PC-9 (cell line): ENCODE results near the gene NGDN. TPM values are rescaled to one million over a fixed set of nuclear protein-coding genes. Genes with fewer than 3 reads are reported as not detected.
A peak's percentile ranks its signal among the peaks of the same experiment; 100 is the strongest.
"Not testable (repeated sequence)": the region's sequence is repeated elsewhere in the genome, so short reads cannot be mapped to it uniquely, and the experiment has no call there.

Source experiments
- BruUV-seq: library from RNA; stranded (reverse); fragments of 400-500 nt; replicated peaks from 2 replicates; lab custom pipeline; 2021; lab: Mats Ljungman, UMichigan
- CTCF ChIA-PET: fragments of 300-600 bp; sonication (Branson Sonifier 250); formaldehyde crosslinking; loops from one replicate; lab custom pipeline; 2022; ENCODE audit warnings: antibody characterized with exemption; lab: Charles Lee
- POLR2A ChIA-PET: fragments of 300-600 bp; sonication (Branson Sonifier 250); formaldehyde crosslinking; loops from one replicate; lab custom pipeline; 2022; ENCODE audit warnings: antibody characterized with exemption; ENCODE audit not compliant: unreplicated experiment; lab: Charles Lee
- DNase-seq, 2 experiments: peaks; one replicate each; pipeline versions ENCODE4 v3.0.0 to v3.0.0-alpha.2; 2015 to 2022; ENCODE audit warnings: mixed read lengths in 1 of 2
- H2AFZ ChIP-seq: fragments of 200-600 bp; sonication (generic); 2 replicates; pipeline ENCODE4 v1.8.1; 2017; ENCODE audit warnings: antibody characterized with exemption
- H3F3A ChIP-seq: fragments of 200-600 bp; sonication (generic); 2 replicates; pipeline ENCODE4 v1.8.1; 2017; ENCODE audit warnings: antibody characterized with exemption, mild to moderate bottlenecking, low read depth; ENCODE audit not compliant: insufficient read depth
- H3K27ac ChIP-seq: fragments of 200-600 bp; sonication (generic); 2 replicates; pipeline ENCODE4 v1.6.1; 2016; ENCODE audit warnings: mixed run types
- H3K27me3 ChIP-seq: fragments of 200-600 bp; sonication (generic); 2 replicates; pipeline ENCODE4 v1.6.1; 2016; ENCODE audit warnings: low read depth, mixed run types; ENCODE audit not compliant: insufficient read depth
- H3K36me3 ChIP-seq: fragments of 200-600 bp; sonication (generic); 2 replicates; pipeline ENCODE4 v1.6.1; 2016; ENCODE audit warnings: low read depth, mixed run types
- H3K4me1 ChIP-seq: fragments of 200-600 bp; sonication (generic); replicated peaks from 2 replicates; pipeline ENCODE4 v1.6.1; 2016; ENCODE audit warnings: mixed run types; ENCODE audit not compliant: insufficient read depth
- H3K4me2 ChIP-seq: fragments of 200-600 bp; sonication (generic); 2 replicates; pipeline ENCODE4 v1.6.1; 2017; ENCODE audit warnings: mixed run types
- H3K4me3 ChIP-seq: fragments of 200-600 bp; sonication (generic); 2 replicates; pipeline ENCODE4 v1.6.1; 2016; ENCODE audit warnings: mixed run types
- H3K79me2 ChIP-seq: fragments of 200-600 bp; sonication (generic); 2 replicates; pipeline ENCODE4 v1.6.1; 2017; ENCODE audit warnings: low read depth, mixed run types
- H3K9me2 ChIP-seq: fragments of 200-600 bp; sonication (generic); 2 replicates; pipeline ENCODE4 v1.8.1; 2017; ENCODE audit warnings: mild to moderate bottlenecking; ENCODE audit not compliant: insufficient read depth
- H3K9me3 ChIP-seq: fragments of 200-600 bp; sonication (generic); 2 replicates; pipeline ENCODE4 v1.8.1; 2016; ENCODE audit warnings: low read depth; ENCODE audit not compliant: insufficient read depth
- H4K20me1 ChIP-seq: fragments of 200-600 bp; sonication (generic); 2 replicates; pipeline ENCODE4 v1.8.1; 2017; ENCODE audit not compliant: insufficient read depth
- CTCF ChIP-seq: fragments of 200-600 bp; sonication (generic); conservative IDR thresholded peaks from 2 replicates; pipeline ENCODE4 v1.6.1; 2017; ENCODE audit warnings: mixed run types, antibody characterized with exemption, mild to moderate bottlenecking, moderate library complexity
- EZH2 ChIP-seq: fragments of 200-600 bp; sonication (generic); IDR thresholded peaks from 2 replicates; pipeline ENCODE4 v1.8.0; 2017; ENCODE audit warnings: antibody characterized with exemption, low read depth
- intact Hi-C: fragments of 100-400 bp; cut with micrococcal nuclease; formaldehyde crosslinking; loops from one replicate; pipeline ENCODE4 v1.10.0; 2022; ENCODE audit not compliant: unreplicated experiment
- total RNA-seq: library from RNA; stranded (reverse); gene quantifications from 2 replicates; pipeline ENCODE4 v1.2.3, GENCODE V29; 2021

NGDN gene
- total RNA-seq, 1 experiment from 2014 or later: 23.1 TPM

- DNase-seq: no peak
- H3K27ac ChIP-seq: no peak overlapping the region
- TF ChIP-seq EZH2 (no peak), CTCF (no peak)
- no peaks in the 10 kb centered on the region for H3K79me2 ChIP-seq
- H3K4me3 ChIP-seq: no peak overlapping the region
- H3K27me3 ChIP-seq: peaks cover 23% of the 10 kb centered on the region
- POLR2A ChIA-PET: no interaction called here
- intact Hi-C loops: loop anchor here (5.0 kb wide), 1 partner anchor 122 kb away; no protein-coding TSS in a partner anchor
- H3F3A ChIP-seq: no peaks in the 10 kb centered on the region
- CTCF ChIA-PET: no interaction called here
- H3K9me3 ChIP-seq: no peaks in the 10 kb centered on the region
- H2AFZ ChIP-seq: no peak overlapping the region
- no TSS peak for BruUV-seq
- no peaks in the 10 kb centered on the region for H3K4me1 ChIP-seq
- H4K20me1 ChIP-seq: no peaks in the 10 kb centered on the region
- no peak overlapping the region for H3K4me2 ChIP-seq
- H3K36me3 ChIP-seq: no peaks in the 10 kb centered on the region
- H3K9me2 ChIP-seq: no peaks in the 10 kb centered on the region
These were observed 15.1 kb upstream of the NGDN start for GRCh38 chr14:23454445-23454856.

DNA sequence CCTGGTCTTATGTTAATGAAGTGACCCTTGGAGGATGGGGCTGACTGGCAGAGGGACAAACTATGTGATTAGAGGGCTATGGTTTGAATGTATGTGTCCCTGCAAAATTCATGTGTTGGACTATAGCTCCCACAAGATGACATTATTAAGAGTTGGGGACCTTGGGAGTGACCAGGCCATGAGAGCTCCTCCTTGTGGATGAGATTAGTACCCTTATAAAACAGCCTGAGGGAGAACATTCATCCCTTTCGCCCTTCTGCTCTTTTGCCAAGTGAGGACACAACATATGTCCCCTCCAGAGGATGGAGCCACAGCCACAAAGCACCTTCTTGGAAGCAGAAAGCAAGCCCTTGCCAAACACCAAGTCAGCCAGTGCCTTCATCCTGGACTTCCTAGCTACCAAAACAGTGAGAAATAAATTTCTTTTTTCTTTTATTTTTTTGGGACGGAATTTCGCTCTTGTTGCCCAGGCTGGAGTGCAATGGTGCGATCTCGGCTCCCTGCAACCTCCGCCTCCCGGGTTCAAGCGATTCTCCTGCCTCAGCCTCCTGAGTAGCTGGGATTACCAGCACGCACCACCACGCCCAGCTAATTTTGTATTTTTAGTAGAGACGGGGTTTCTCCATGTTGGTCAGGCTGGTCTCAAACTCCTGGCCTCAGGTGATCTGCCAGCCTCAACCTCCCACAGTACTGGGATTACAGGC, 12.5 kb upstream of the NGDN start:
- BruUV-seq, H3K27ac ChIP-seq, H3K4me2 ChIP-seq, intact Hi-C loops, H2AFZ ChIP-seq, H3K9me3 ChIP-seq, H3F3A ChIP-seq, H3K4me1 ChIP-seq, H3K79me2 ChIP-seq, H3K36me3 ChIP-seq, H3K4me3 ChIP-seq, DNase-seq, H4K20me1 ChIP-seq, H3K9me2 ChIP-seq: not testable (repeated sequence)
- ChIA-PET POLR2A (interaction anchor here (0.6 kb wide), 1 partner anchor 248 kb away, joined by 3 read pairs; no protein-coding TSS in a partner anchor), CTCF (interaction anchor here (0.7 kb wide), 1 partner anchor 121 kb away, joined by 4 read pairs; no protein-coding TSS in a partner anchor)
- H3K27me3 ChIP-seq: peaks cover 18% of the 10 kb centered on the region
- TF ChIP-seq CTCF: peak; percentile 33; the same call in 1 of the 2 replicates

DNA sequence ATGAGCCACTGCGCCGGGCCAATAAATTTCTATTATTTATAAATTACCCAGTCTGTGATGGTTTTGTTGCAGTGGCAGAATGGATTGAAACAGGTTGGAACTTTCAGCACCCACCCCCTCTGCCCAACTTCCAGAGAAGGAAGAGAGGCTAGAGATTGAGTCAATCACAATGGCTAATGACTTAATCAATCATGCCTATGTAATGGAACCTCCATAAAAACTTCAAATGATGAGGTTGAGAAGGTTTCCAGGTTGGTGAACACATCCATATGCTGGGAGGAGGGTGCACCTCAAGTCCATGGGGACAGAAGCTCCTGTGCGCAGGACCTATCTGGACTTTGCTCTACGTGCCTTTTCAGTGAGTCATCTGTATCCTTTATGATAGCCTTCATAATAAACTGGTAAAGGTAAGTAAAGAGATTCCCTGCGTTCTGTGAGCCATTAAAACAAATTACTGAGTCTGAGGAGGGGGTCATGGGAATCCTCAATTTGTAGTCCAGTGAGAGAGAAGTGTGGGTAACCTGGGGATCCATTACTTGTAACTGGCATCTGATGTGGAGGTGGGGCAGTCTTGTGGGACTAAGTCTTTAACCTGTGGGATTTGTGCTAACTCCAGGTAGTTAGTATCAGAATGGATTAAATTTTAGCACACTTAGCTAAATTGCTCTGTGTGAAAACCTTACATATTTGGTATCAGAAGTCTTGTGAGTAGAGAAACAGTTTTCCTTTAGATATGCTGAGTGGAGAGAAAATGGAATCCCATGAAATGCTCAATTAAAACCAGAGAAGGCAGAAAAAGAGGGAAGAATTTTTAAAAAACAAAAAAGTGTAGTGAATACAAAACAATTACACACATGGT, 11.7 kb upstream of the NGDN start:
- no peaks in the 10 kb centered on the region for H3K79me2 ChIP-seq
- H4K20me1 ChIP-seq: no peaks in the 10 kb centered on the region
- H3K4me3 ChIP-seq: no peak overlapping the region
- intact Hi-C loops: no loop called here
- CTCF ChIA-PET: no interaction called here
- no peaks in the 10 kb centered on the region for H3K9me2 ChIP-seq
- H3K9me3 ChIP-seq: no peaks in the 10 kb centered on the region
- no peak for DNase-seq
- POLR2A ChIA-PET: no interaction called here
- no peaks in the 10 kb centered on the region for H3K36me3 ChIP-seq
- peaks cover 12% of the 10 kb centered on the region; the same call in 1 of the 2 replicates for H3K27me3 ChIP-seq
- no peaks in the 10 kb centered on the region for H3K4me1 ChIP-seq
- no peaks in the 10 kb centered on the region for H3F3A ChIP-seq
- H2AFZ ChIP-seq: no peak overlapping the region
- H3K27ac ChIP-seq: no peak overlapping the region
- TF ChIP-seq EZH2: no peak
- no peak for TF ChIP-seq CTCF
- H3K4me2 ChIP-seq: no peak overlapping the region
- no TSS peak for BruUV-seq
